Chondrocyte (in vitro differentiated cells): ENCODE data around the gene ANKRD40CL. TPM values are rescaled to one million over a fixed set of nuclear protein-coding genes. Genes with fewer than 3 reads are reported as not detected.

Source experiments
- DNase-seq: peaks from one replicate; pipeline ENCODE4 v3.0.0; 2021; ENCODE audit warnings: mixed read lengths, low spot score
- H3K27ac Mint-ChIP-seq: one replicate; pipeline ENCODE4 v1.8.0; 2021; ENCODE audit warnings: mild to moderate bottlenecking, moderate library complexity, mixed read lengths; ENCODE audit not compliant: unreplicated experiment
- H3K27me3 Mint-ChIP-seq: 2 replicates; pipeline ENCODE4 v1.8.0; 2021; ENCODE audit warnings: low read depth, mixed read lengths
- H3K36me3 Mint-ChIP-seq: 2 replicates; pipeline ENCODE4 v1.8.0; 2021; ENCODE audit warnings: low read depth, mixed read lengths
- H3K4me1 Mint-ChIP-seq: 2 replicates; pipeline ENCODE4 v1.8.0; 2021; ENCODE audit warnings: low read depth, mild to moderate bottlenecking, mixed read lengths
- H3K4me3 Mint-ChIP-seq: one replicate; pipeline ENCODE4 v1.8.0; 2021; ENCODE audit warnings: mild to moderate bottlenecking, moderate library complexity, mixed read lengths; ENCODE audit not compliant: unreplicated experiment
- H3K9me3 Mint-ChIP-seq: 2 replicates; pipeline ENCODE4 v1.8.0; 2021; ENCODE audit warnings: low read depth, mixed read lengths
- CTCF ChIP-seq: fragments of 200-600 bp; sonication (generic); IDR thresholded peaks from 2 replicates; pipeline ENCODE4 v1.5.0; 2021; ENCODE audit warnings: antibody characterized with exemption, mild to moderate bottlenecking, moderate library complexity
- total RNA-seq: library from RNA; stranded (reverse); gene quantifications from 3 replicates; pipeline ENCODE4 v1.2.1, GENCODE V29; 2021

Gene ANKRD40CL
- total RNA-seq, 1 donor from 2014 or later, result not detected

DNA sequence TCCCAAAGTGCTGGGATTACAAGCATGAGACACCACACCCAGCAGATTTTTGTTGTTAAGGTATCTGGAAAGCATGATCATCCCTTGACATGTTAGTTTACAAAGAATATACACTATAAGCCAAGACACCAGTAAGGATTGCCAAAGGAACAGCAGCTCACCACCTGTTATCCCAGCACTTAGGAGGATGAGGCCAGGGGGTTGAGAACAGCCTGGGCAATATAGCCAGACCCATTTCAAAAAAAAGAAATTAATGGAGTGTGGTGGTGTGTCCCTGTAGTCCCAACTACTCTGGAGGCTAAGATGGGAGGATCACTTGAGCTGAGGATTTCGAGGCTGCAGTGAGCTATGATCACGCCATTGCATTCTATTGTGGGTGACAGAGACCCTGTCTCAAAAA, 5.1 kb downstream of the ANKRD40CL start:
- TF ChIP-seq CTCF, result no peak
- no peak for DNase-seq
- Mint-ChIP-seq H3K36me3 (no peaks in the 10 kb centered on the region), H3K4me3 (no peak overlapping the region), H3K9me3 (no peaks in the 10 kb centered on the region), H3K27ac (no peak overlapping the region), H3K4me1 (peaks cover 22% of the 10 kb centered on the region), H3K27me3 (no peaks in the 10 kb centered on the region)

- no peak for DNase-seq
- Mint-ChIP-seq H3K27ac (no peak overlapping the region), H3K27me3 (no peaks in the 10 kb centered on the region), H3K4me3 (no peak overlapping the region), H3K4me1 (peaks cover 12% of the 10 kb centered on the region), H3K36me3 (peaks cover 7% of the 10 kb centered on the region), H3K9me3 (no peaks in the 10 kb centered on the region)
- no peak for TF ChIP-seq CTCF
Measured at GRCh38 chr17:50758989-50759544, 8.3 kb downstream of the ANKRD40CL start.

DNA sequence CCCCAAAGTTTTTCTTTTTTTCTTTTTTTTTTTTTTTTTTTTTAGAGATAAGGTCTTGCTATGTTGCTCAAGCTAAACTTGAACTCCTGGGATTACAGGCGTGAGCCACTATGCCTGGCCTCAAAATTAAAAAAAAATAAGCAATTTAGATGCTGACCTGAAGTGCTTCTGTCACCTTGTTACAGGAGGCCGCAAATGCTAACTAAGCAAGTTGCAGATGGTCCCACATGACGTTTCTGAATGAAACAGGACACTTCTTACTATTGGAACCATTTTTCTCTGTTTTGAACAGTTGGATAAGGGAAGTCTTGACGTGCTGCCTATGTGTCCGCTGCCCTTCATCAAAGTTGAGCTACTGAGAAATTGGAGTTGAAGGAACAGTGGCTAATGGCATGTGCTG, 8.8 kb downstream of the ANKRD40CL start:
- no peaks in the 10 kb centered on the region for H3K27me3 Mint-ChIP-seq
- TF ChIP-seq CTCF, result no peak
- DNase-seq, result no peak
- H3K27ac Mint-ChIP-seq, result no peak overlapping the region
- H3K36me3 Mint-ChIP-seq, result peaks cover 10% of the 10 kb centered on the region
- H3K4me3 Mint-ChIP-seq, result no peak overlapping the region
- H3K9me3 Mint-ChIP-seq, result no peaks in the 10 kb centered on the region
- H3K4me1 Mint-ChIP-seq, result peaks cover 11% of the 10 kb centered on the region

DNA sequence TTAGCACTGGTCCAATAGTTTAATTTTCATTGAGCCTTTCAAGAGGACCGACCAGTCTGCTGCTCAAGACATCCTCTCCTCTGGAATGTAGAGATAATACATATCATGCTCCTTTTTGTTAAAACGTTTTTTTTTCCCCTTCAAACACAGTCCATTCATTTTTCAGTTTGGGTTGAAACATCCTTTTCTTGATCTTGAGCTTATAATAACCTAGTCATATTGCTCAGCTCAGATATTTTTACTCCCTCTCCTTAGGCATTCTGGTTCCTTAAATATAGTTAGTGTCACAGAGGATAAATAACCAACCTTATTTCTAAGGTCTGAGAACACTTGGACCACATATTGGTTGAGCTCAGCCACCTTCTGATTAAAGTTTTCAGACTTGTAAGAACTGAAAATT, 12.8 kb downstream of the ANKRD40CL start:
- DNase-seq, result no peak
- no peak overlapping the region for H3K4me3 Mint-ChIP-seq
- H3K27ac Mint-ChIP-seq, result no peak overlapping the region
- no peaks in the 10 kb centered on the region for H3K9me3 Mint-ChIP-seq
- peaks cover 4% of the 10 kb centered on the region for H3K4me1 Mint-ChIP-seq
- H3K27me3 Mint-ChIP-seq, result no peaks in the 10 kb centered on the region
- TF ChIP-seq CTCF, result no peak
- H3K36me3 Mint-ChIP-seq, result peaks cover 24% of the 10 kb centered on the region

- TF ChIP-seq CTCF, result no peak
- Mint-ChIP-seq H3K4me1 (peaks cover 5% of the 10 kb centered on the region), H3K27ac (no peak overlapping the region), H3K4me3 (no peak overlapping the region), H3K9me3 (no peaks in the 10 kb centered on the region), H3K27me3 (no peaks in the 10 kb centered on the region), H3K36me3 (peaks cover 37% of the 10 kb centered on the region)
- DNase-seq, result no peak
Measured at GRCh38 chr17:50749245-50749644, 18.1 kb downstream of the ANKRD40CL start.
